CD14-positive monocyte (primary cell): ENCODE measurements around the gene KLC3. TPM values are rescaled to one million over a fixed set of nuclear protein-coding genes. Genes with fewer than 3 reads are reported as not detected.

Experiments used
- DNase-seq, 3 donors: peaks; one replicate each; pipeline ENCODE4 v3.0.0-alpha.2; 2011 to 2022
- H2AFZ ChIP-seq: 2 replicates; pipeline ENCODE4 v1.6.0; 2012; ENCODE audit warnings: mild to moderate bottlenecking, low read depth, low read length, inconsistent platforms; ENCODE audit not compliant: insufficient read depth, poor library complexity, severe bottlenecking
- H3K27ac ChIP-seq, 2 donors: 1 replicate in 1 of 2; 2 replicates in 1 of 2; pipeline ENCODE4 v1.5.1; 2012 to 2013; ENCODE audit warnings: low read length in 2 of 2, control low read depth in 1 of 2, inconsistent platforms in 1 of 2, low read depth in 1 of 2, mild to moderate bottlenecking in 1 of 2
- H3K27me3 ChIP-seq, 2 donors: one replicate each; pipeline versions ENCODE4 v1.6.0 to v1.6.1; 2011 to 2013; ENCODE audit warnings: low read length in 2 of 2; ENCODE audit not compliant: control insufficient read depth in 2 of 2, insufficient read depth in 2 of 2
- H3K36me3 ChIP-seq, 2 donors: replicated peaks in 1 of 2; 1 replicate in 1 of 2; 2 replicates in 1 of 2; pipeline versions ENCODE4 v1.5.1 to v1.6.1; 2012 to 2013; ENCODE audit warnings: low read length in 2 of 2, control low read depth in 1 of 2, inconsistent platforms in 1 of 2, mild to moderate bottlenecking in 1 of 2; ENCODE audit not compliant: insufficient read depth in 2 of 2, control insufficient read depth in 1 of 2
- H3K4me1 ChIP-seq, 2 donors: 1 replicate in 1 of 2; 2 replicates in 1 of 2; pipeline versions ENCODE4 v1.5.1 to v1.6.1; 2012 to 2013; ENCODE audit warnings: low read length in 2 of 2, control low read depth in 1 of 2, inconsistent platforms in 1 of 2, mild to moderate bottlenecking in 1 of 2, moderate library complexity in 1 of 2; ENCODE audit not compliant: insufficient read depth in 2 of 2, control insufficient read depth in 1 of 2
- H3K4me2 ChIP-seq: replicated peaks from 2 replicates; pipeline ENCODE3; 2012; ENCODE audit warnings: low read length, moderate library complexity, mild to moderate bottlenecking; ENCODE audit not compliant: poor library complexity, severe bottlenecking; ENCODE audit errors: extremely low read depth
- H3K4me3 ChIP-seq, 3 experiments: fragments of 200-600 bp in 1 of 3; sonication (generic) in 1 of 3; replicated peaks in 1 of 3; 1 replicate in 2 of 3; 2 replicates in 1 of 3; pipeline ENCODE4 v1.5.1; 2011 to 2013; ENCODE audit warnings: low read length in 3 of 3, mild to moderate bottlenecking in 3 of 3, control low read depth in 2 of 3, low read depth in 2 of 3, inconsistent platforms in 1 of 3, moderate library complexity in 1 of 3
- H3K79me2 ChIP-seq: 2 replicates; pipeline ENCODE4 v1.6.0; 2012; ENCODE audit warnings: mild to moderate bottlenecking, control low read depth, inconsistent platforms, low read length, moderate library complexity; ENCODE audit not compliant: insufficient read depth
- H3K9ac ChIP-seq: 2 replicates; pipeline ENCODE4 v1.6.0; 2017; ENCODE audit warnings: low read length, mild to moderate bottlenecking; ENCODE audit not compliant: insufficient read depth, poor library complexity, severe bottlenecking
- H3K9me3 ChIP-seq, 2 donors: replicated peaks in 1 of 2; 1 replicate in 1 of 2; 2 replicates in 1 of 2; pipeline versions ENCODE4 v1.5.1 to v1.6.1; 2012 to 2013; ENCODE audit warnings: low read length in 2 of 2, control low read depth in 1 of 2; ENCODE audit not compliant: control insufficient read depth in 1 of 2, insufficient read depth in 1 of 2
- H4K20me1 ChIP-seq: 2 replicates; pipeline ENCODE4 v1.6.0; 2012; ENCODE audit warnings: mild to moderate bottlenecking, low read length, control low read depth, moderate library complexity; ENCODE audit not compliant: insufficient read depth
- H3K27ac Mint-ChIP-seq, 7 donors: one replicate each; pipeline ENCODE4 v1.8.0; 2020; ENCODE audit warnings: mild to moderate bottlenecking in 7 of 7, mixed read lengths in 7 of 7, moderate library complexity in 6 of 7, inconsistent platforms in 2 of 7
- H3K27me3 Mint-ChIP-seq, 3 donors: one replicate each; pipeline ENCODE4 v1.8.0; 2021 to 2022; ENCODE audit warnings: low read depth in 3 of 3, mild to moderate bottlenecking in 3 of 3, mixed read lengths in 3 of 3, moderate library complexity in 3 of 3, inconsistent platforms in 1 of 3
- H3K36me3 Mint-ChIP-seq, 2 donors: one replicate each; pipeline ENCODE4 v1.8.0; 2020; ENCODE audit warnings: mixed read lengths in 2 of 2, inconsistent platforms in 1 of 2, mild to moderate bottlenecking in 1 of 2
- H3K4me1 Mint-ChIP-seq: one replicate; pipeline ENCODE4 v1.8.0; 2020; ENCODE audit warnings: mild to moderate bottlenecking, mixed read lengths
- H3K4me3 Mint-ChIP-seq, 2 donors: one replicate each; pipeline ENCODE4 v1.8.0; 2020; ENCODE audit warnings: mild to moderate bottlenecking in 2 of 2, mixed read lengths in 2 of 2, moderate library complexity in 1 of 2
- H3K9me3 Mint-ChIP-seq, 7 donors: one replicate each; pipeline ENCODE4 v1.8.0; 2020 to 2022; ENCODE audit warnings: mixed read lengths in 7 of 7, mild to moderate bottlenecking in 6 of 7, moderate library complexity in 6 of 7, inconsistent platforms in 2 of 7
- CTCF ChIP-seq: fragments of 200-600 bp; IDR thresholded peaks from one replicate; pipeline ENCODE4 v1.8.0; 2022; ENCODE audit warnings: antibody characterized with exemption, mild to moderate bottlenecking
- WGBS: methylation state at CpG from one replicate; pipeline ENCODE4 v1.1.5; 2013; ENCODE audit warnings: missing lambda C conversion rate; ENCODE audit not compliant: insufficient coverage; 5-methylcytosine and 5-hydroxymethylcytosine counted together
- intact Hi-C, 2 donors: fragments of 100-400 bp; cut with micrococcal nuclease; formaldehyde crosslinking; loops; one replicate each; pipeline versions ENCODE4 v1.15.0 to v1.15.1; 2023
- polyA plus RNA-seq, 3 donors: library from polyadenylated mRNA; depleted of rRNA in 1 of 3; unstranded in 2 of 3; stranded (reverse) in 1 of 3; fragments of 300-500 nt in 2 of 3; fragments of >200 nt in 1 of 3; fragmentation: Illumina TruSeq in 2 of 3; gene quantifications; 1 replicate in 2 of 3; 2 replicates in 1 of 3; pipeline ENCODE4 v1.2.3, GENCODE V29; 2012 to 2021

Gene KLC3
- polyA plus RNA-seq, 3 donors: not detected

DNA sequence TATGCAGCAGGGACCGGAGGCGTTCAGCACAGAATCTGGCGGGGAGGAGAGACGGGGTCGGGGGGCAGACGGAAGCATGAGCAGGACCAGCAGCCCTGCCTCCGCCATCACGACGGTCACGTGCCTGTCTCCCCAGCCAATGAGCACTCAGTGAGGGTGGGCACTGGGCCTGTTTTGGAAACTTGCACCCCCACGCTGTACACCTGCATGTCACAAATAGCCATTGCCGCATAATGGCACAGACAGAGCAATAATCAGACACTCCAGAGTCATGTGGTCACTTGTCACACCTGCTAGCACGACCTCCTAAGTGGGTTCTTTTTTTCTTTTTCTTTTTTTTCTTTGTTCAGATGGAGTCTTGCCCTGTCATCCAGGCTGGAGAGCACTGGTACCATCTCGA, 21.1 kb downstream of the KLC3 start:
- Histone ChIP-seq H3K9me3 (no peaks in the 10 kb centered on the region), H3K9ac (no peak overlapping the region), H3K27ac (no peak overlapping the region), H2AFZ (no peak overlapping the region), H3K36me3 (peaks cover 30 to 53% of the 10 kb centered on the region in 2 donors), H3K27me3 (no peaks in the 10 kb centered on the region), H3K4me3 (no peak overlapping the region), H3K79me2 (no peaks in the 10 kb centered on the region), H3K4me2 (no peak overlapping the region), H4K20me1 (no peaks in the 10 kb centered on the region), H3K4me1 (no peaks in the 10 kb centered on the region)
- Mint-ChIP-seq H3K27ac (peak overlapping the region in 1 of 7 donors; percentile 51), H3K4me1 (no peaks in the 10 kb centered on the region), H3K4me3 (no peak overlapping the region), H3K27me3 (no peaks in the 10 kb centered on the region), H3K9me3 (no peaks in the 10 kb centered on the region), H3K36me3 (peaks cover 41 to 74% of the 10 kb centered on the region in 2 donors)
- no peak for DNase-seq
- no peak for TF ChIP-seq CTCF
- intact Hi-C loops: no loop called here
- 94% methylated on average over 13 of the region's 14 CpGs for WGBS

- Histone ChIP-seq H3K36me3 (peaks cover 26 to 46% of the 10 kb centered on the region in 2 donors), H2AFZ (no peak overlapping the region), H3K4me1 (no peaks in the 10 kb centered on the region), H3K27ac (no peak overlapping the region), H3K4me2 (no peak overlapping the region), H3K9me3 (no peaks in the 10 kb centered on the region), H3K27me3 (no peaks in the 10 kb centered on the region), H3K9ac (no peak overlapping the region), H3K79me2 (no peaks in the 10 kb centered on the region), H4K20me1 (no peaks in the 10 kb centered on the region), H3K4me3 (no peak overlapping the region)
- Mint-ChIP-seq H3K4me1 (no peaks in the 10 kb centered on the region), H3K27me3 (no peaks in the 10 kb centered on the region), H3K36me3 (peaks cover 36 to 70% of the 10 kb centered on the region in 2 donors), H3K27ac (peak overlapping the region in 2 of 7 donors; percentile 41 to 55), H3K4me3 (no peak overlapping the region), H3K9me3 (no peaks in the 10 kb centered on the region)
- WGBS: 90% methylated on average over 12 of the region's 16 CpGs
- no peak for TF ChIP-seq CTCF
- intact Hi-C loops: no loop called here
- no peak for DNase-seq
Measured at GRCh38 chr19:45362291-45362690, 21.7 kb downstream of the KLC3 start.
